Lung microvascular endothelial cell (primary cell): ENCODE measurements around the gene CCR5. TPM values are rescaled to one million over a fixed set of nuclear protein-coding genes. Genes with fewer than 3 reads are reported as not detected.

Source experiments
- DNase-seq, 2 donors: peaks; one replicate each; pipeline versions ENCODE4 v3.0.0 to v3.0.0-alpha.2; 2010; ENCODE audit warnings: low read depth in 2 of 2
- total RNA-seq: library from RNA; depleted of rRNA; stranded (reverse); fragments of >200 nt; gene quantifications from 2 replicates; pipeline ENCODE4 v1.2.1, GENCODE V29; 2014

The CCR5 gene
- total RNA-seq, 1 donor from 2014 or later: not detected

DNA sequence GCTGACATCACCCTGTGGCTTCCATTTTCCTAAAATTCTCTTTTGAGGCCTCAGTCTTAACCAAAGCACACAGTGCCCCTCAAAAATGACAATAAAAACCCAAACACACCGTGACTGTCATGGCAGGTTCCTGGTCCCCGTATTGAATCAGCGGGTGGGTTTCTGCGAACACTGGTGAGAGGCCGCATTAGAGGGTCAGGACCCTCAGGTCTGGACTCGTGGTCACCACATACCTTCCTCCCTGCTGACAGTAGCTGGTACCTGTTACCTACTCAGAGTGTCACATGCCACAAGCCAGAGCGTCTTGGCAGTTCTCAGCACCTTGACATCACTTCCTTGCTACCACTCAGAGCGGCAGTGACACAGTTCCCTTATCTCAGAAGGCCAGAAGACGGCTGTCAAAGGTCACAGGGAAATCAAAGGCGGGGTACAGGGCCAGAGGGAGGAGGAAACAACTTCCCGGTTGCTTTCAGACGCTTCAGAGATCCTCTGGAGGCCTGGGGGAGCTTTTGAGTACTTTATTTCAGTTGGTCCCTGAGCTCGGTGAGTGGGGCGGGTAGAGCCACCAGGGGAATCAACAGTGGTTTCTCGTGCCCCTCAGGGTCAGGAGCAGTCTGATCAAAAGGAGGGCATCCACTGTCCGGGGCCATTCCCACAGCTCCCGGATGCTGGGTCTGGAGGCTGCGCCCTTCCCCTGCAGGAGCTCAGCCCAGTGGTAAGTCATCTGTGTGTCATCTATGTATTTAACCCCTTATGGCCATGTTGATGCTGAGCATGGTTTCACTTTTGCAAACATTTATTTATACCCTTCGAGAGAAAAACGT is 36.3 kb downstream of the CCR5 start, which contains the start of the genes CCR5AS and CCRL2:
Gene CCR5AS, minus strand, starts transcription at position 279 of the 824 bp plus-strand sequence.
Gene CCRL2, plus strand, starts transcription at position 472 of the 824 bp plus-strand sequence. CDS start 821 bp downstream, outside the sequence.
- peak; percentile 44 to 89 for DNase-seq

- DNase-seq: peak in 1 of 2 donors; percentile 52
These were observed 37.2 kb downstream of the CCR5 start for GRCh38 chr3:46407970-46408369.

DNA sequence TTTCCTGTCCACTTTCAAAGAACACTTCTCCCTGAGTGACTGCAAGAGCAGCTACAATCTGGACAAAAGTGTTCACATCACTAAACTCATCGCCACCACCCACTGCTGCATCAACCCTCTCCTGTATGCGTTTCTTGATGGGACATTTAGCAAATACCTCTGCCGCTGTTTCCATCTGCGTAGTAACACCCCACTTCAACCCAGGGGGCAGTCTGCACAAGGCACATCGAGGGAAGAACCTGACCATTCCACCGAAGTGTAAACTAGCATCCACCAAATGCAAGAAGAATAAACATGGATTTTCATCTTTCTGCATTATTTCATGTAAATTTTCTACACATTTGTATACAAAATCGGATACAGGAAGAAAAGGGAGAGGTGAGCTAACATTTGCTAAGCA is 38.1 kb downstream of the CCR5 start:
- no peak for DNase-seq

- no peak for DNase-seq
These were observed 39.2 kb downstream of the CCR5 start for GRCh38 chr3:46409739-46410489.

DNA sequence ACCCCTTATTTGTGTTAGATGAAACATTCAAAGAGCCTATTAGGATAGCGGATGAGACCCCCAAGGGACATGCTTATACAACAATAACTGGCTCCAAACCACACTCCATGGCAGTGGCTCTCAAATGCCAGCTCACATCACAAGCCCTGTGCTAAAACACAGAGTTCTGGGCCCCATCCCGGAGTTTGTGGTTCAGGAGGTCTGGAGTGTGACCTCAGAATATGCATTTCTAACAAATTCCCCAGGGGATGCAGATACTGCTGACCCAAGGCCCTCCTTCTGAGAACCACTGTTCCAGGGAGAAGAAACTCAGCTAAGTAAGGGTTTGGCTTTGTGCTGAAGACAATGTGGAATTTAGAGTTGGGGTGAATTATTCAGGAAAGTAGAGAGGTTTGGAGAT is 39.9 kb downstream of the CCR5 start:
- no peak for DNase-seq

- DNase-seq: no peak
These were observed 40.5 kb downstream of the CCR5 start for GRCh38 chr3:46411271-46411670.

- DNase-seq: peak in 1 of 2 donors; percentile 70
These were observed 42.1 kb downstream of the CCR5 start for GRCh38 chr3:46412786-46413298.

DNA sequence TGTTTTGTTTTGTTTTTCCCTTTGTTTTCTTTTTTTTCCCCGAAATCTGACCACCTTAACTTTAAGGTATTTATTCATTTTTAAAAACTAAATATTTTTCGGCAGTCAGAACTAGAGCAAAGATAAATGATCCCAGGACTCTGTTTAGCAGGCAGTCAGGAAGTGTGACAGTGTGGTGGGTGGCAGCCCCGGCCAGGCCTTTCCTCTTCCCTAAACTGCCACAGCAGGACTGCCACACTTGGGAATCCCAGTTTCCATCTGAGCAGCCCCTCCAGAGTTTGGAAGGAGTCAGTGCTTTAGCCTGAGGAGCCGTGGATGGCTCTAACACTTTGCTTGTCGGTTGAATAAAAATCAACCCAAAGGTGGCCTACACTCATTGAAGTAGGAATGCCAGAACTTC is 43.2 kb downstream of the CCR5 start:
- DNase-seq: no peak

DNA sequence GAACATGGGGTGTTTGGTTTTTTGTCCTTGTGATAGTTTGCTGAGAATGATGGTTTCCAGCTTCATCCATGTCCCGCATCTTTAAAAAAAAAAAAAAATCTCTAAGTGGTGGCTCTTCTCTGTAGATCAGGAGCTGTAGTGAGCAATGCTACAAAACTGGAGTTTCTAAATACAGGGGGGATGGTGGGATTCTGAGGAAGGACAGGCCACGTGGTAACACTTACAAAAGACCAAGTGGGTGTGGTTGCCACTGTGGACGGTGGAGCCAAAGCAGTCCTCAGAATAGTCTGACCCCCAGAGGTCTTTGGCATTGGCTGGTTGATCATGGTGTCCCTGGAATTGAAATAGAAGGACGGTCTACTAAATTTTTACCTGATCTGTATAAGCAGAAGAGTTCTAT is 44.0 kb downstream of the CCR5 start:
- no peak for DNase-seq

GRCh38 chr3:46416125-46416810 is 45.5 kb downstream of the CCR5 start:
- peak in 1 of 2 donors; percentile 19 for DNase-seq

DNA sequence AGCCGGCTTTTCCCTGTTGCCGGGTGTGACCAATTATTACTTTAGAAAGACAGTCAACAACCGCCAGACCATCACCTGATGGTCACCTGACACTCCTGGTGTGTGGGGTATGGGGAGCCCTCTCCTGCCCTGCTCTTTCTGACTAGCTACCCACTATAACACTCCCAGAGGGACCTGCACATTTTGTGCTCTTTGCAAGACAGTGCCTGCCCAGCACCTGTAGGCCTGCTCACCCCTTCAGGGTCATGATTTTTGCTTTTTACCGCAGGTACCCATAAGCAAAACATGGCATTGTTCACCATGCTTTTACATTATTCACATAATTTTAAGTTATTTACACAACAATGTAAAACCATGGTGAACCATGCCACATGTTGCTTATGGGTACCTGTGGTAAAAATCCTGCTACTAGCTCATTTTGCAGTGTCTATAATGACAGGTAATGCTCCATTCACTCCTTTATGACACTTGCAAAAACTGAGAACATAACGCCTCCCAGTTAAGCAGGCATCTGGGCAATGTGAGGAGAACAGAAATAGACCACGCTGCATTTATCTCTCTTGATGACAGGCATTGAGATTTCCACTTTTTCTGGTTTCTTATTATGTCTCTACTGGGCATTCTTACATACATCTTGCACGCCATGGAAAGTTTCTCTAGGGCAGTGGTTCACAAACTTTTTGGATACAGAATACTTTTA is 46.2 kb downstream of the CCR5 start:
- DNase-seq: no peak

DNA sequence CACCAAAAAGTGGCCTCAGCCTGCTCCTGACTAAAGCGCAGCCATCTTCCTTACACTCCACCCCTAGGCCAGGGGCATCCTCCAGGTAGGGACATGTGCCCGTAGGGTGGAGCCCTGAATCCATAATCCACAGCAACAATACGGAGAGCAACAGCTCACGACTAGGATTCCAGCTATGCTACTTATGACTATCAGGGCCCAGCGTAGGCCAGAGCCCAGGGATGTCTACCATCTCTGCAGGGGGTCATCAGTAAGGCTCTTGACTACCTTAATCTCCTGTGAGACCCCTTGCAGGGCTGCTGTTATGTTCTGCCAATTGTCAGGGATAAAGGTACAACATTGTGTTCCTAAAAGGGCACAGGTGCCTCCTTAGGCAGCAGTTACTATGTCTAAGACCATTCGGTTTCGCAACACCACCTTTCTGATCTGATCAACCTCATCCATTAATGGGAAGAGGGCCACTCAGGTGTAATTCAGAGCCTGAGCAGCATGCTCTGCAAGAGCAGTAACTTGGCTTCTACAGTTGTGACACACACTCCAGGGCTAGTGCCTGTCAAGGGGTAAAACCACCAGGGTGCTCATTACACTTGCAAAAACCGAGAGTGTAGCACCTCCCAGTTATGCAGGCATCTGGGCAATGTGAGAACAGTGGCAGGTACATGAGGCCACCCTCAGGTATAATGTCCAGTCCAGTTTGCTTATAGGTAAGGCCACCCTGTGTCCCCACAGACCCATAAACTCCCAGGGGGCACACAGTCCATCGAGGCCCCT is 47.3 kb downstream of the CCR5 start:
- DNase-seq: no peak

- no peak for DNase-seq
These were observed 49.1 kb downstream of the CCR5 start for GRCh38 chr3:46419816-46420215.

DNA sequence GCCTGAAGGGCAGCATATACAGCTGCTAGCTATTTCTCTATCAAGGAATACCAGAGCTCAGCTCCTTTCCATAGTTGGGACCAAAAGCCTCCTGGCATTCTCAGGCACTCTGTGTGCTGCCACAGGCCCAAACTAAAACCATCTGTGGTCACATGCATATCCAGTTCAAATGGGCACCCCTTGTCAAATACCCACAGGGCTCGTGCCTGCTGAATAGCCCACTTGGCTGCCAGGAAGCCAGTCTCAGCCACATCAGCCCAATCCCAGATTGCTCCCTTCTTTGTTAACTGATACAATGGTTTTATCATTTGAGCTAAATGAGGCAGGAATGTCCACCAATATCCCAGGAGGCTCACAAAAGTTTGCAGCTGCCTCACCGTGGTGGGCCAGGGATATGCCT is 50.2 kb downstream of the CCR5 start:
- no peak for DNase-seq

DNA sequence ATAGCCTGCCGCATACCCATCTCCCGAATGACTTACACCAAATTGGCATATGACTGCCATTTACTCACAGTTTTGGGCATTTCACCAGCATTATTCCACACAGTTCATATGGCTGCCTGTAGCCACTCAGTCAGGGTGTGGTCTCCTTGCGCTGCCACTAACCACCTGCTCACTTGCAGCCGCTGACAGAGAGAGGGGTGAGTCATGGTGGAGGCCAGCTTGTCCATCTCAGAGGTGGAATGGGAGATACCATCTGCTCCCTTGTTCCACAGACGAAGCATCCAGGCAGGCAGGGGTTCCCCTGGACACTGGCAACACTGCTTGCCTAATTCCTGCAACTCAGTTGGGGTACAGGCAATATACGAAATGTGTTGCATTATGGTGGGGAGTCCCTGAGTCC is 51.9 kb downstream of the CCR5 start:
- peak in 1 of 2 donors; percentile 25 for DNase-seq

DNA sequence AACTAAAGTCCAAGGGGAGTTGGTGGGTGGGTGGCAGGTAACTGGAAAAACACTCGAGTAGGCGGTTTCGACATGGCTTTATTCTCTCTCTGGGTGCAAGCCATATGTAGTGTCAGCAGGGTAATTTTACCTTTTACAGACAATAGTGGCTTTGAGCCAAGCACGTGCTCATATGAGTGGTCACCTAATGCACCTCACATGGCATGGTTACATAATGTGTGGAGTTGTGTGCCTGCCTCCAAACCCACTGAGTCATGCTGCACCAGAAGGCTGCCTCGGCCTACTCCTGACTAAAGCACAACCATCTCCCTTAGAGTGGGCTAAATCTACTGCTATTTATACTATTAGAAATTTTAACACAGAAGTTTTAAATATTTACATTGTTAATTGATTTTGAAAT is 52.8 kb downstream of the CCR5 start:
- peak; percentile 65 to 83 for DNase-seq
